NCI-H69 (cell line): Measurements from ENCODE around the gene CCDC158.
A peak's percentile ranks its signal among the peaks of the same experiment; 100 is the strongest.
"Not testable (repeated sequence)": the region's sequence is repeated elsewhere in the genome, so short reads cannot be mapped to it uniquely, and the experiment has no call there.

Experiments
- DNase-seq: peaks from one replicate; lab custom pipeline; 2025; lab: John Stamatoyannopoulos, UW

Gene CCDC158

DNA sequence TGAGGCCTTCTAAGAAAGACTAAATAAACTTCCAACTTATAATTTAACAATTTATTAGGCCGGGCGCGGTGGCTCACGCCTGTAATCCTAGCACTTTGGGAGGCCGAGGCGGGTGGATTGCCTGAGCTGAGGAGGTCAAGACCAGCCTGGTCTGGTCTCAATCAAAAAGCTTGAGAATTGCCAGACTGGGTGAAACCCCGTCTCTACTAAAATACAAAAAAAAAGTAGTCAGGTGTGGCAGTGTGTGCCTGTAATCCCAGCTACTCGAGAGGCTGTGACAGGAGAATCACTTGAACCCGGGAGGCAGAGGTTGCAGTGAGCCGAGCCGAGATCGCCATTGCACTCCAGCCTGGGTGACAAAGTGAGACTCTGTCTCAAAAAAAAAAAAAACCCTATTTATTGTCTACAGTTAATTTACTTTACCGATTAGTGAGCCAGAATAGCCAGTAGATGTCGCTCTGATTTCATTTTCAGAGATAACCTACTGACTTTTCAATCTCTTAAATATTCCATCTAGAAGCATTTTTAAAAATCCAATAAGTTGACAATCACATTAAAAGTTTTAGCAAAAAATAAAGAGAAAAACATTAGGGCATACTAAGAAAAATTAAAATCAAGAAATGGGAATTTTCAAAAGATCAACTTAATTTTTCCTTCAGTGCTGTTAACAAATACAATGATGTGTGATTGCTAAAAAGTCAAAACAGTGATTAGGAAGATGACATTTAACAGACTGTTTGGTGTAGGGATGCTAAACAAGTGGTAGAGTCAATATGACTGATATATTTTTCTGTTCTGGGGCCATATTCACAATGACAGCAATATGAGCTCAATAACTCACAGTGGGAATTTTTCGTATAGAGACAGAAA is 9.8 kb upstream of the CCDC158 start:
- peak; percentile 61 for DNase-seq

DNA sequence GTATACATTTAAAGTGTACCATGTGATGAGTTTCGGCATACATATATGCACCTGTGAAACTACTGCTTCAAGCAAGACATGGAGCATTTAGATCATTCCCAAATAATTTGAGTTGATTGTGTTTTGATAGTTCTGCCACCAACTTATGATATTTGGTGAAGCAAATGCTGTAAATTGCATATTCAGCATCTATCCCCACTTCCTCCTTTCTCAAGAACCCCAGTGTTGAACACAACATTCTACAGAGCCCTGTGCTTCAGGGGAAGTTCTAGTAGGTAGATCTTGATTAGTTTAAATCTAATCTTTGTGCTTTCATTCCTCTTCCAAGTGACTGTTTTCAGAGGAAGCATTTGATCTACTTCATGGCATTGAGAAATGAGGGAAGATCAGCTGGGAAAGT is 8.7 kb upstream of the CCDC158 start:
- DNase-seq, result no peak

DNA sequence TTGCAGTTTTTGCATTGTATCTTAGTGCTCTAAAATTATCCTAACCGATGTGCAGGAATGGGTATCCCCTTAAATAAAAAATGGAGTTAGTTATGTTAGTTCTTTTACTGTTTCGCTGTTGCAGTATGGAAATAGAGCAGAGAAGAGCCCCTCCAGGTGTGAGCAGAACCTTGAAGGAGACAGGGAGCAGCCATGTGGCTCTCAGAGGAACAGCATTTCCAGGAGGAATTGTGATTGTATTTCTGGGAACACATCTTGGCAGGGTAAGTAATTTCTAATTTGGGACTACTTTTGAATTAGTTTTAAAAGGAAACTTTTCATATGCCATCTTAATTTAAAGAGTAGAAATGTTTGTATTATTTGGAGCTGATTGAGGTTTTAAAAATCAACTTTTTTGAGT is 5.3 kb upstream of the CCDC158 start:
- DNase-seq, result peak; percentile 29

DNA sequence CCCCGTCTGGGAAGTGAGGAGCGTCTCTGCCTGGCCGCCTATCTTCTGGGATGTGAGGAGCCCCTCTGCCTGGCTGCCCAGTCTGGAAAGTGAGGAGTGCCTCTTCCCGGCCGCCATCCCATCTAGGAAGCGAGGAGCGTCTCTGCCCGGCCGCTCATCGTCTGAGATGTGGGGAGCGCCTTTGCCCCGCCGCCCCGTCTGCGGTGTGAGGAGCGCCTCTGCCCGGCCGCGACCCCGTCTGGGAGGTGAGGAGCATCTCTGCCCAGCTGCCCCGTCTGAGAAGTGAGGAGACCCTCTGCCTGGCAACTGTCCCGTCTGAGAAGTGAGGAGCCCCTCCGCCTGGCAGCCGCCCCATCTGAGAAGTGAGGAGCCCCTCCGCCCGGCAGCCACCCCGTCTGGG is 2.2 kb upstream of the CCDC158 start:
- not testable (repeated sequence) for DNase-seq

DNA sequence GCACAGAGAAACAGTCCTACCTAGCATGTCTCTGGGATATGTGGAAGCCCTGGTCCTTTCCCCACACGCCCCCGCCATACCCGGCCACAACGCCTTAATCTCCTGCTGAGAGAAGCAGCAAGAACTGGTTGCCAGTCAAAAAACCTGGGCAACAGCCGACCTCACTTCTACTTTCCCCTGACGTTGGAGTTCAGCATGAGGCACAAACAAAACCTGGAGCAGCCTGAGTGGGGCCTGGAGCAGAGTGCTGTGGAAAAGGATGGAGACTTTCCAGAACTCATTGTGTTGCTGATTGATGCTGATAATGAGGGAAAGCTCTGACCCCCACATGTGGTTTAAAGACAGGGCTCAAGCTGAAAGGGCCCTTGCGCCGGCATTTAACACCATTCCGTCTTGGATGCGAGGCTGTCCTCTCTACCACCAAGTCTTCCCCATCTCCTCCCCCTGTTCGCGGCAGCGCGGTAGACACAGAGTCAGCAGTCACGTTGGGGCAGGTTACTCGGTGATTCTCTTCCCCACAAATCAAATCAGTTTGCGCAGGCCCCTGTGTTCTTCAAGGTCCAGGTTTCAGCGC is 666 bp downstream of the CCDC158 start:
- peak; percentile 70 for DNase-seq

DNA sequence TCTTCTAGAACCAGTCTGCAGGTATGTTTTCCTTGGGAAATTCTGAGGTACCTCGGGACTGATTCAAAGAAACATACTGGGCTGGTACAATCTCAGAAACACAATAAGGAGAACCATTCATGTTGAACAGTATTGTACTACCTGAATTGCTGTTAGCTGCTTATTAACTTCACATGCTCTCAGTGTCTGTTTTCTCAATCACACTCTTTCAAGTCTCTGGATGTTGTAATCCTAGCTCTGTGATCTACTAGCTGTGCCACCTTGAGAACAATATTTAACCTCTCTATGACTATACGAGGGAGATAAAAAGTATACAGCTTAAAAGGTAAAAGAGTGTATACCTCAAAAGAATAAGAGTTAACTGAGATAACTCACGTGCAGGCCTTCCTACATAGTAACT is 10.3 kb downstream of the CCDC158 start:
- no peak for DNase-seq

DNA sequence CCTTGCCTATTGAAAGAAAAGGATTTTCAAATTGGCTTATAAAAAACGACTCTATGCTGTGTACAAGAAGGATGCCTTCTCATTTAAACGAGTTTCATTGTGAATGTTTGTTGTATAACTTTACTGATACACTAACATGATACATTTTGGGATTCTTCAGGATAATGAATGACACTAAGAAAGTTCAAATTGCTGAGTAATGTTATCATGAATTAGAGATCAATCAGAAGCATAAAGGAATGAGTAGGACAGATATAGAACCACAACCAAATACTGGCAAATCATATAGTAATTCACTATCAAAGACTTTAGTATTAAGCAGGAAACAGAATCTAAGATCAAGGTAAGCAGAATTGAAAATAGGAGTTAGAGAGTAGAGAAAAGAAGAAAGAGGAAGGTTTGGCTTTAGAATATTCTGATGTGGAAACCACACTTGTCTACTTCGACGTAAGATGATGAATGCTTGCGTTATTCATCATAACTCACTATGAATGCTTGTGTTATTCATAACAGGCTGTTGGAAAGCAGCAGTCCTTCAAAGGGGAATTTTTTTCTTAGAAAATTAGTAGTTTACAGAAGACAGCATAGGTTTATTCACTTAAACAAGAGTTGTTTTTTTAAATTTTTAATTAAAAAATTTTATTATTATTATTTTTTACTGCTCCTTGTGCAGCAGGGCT is 13.4 kb downstream of the CCDC158 start:
- no peak for DNase-seq

DNA sequence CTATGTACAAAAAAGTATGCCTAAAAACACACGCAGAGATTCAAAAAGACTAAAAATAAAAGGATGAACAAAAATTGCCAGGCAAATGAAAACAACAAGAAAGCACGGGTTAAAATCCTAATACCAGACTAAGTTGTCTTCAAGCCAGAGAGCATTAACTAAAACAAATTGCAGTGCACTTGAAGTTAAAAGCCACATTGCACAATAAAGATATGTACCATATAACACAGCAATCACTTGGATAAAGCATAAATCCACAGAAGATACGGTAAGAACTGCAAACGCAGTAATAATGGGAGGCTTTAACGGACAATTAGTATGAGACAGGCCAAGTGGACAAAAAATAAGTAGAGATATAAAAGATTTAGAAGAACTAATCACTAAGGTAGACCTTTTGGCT is 14.9 kb downstream of the CCDC158 start:
- no peak for DNase-seq

DNA sequence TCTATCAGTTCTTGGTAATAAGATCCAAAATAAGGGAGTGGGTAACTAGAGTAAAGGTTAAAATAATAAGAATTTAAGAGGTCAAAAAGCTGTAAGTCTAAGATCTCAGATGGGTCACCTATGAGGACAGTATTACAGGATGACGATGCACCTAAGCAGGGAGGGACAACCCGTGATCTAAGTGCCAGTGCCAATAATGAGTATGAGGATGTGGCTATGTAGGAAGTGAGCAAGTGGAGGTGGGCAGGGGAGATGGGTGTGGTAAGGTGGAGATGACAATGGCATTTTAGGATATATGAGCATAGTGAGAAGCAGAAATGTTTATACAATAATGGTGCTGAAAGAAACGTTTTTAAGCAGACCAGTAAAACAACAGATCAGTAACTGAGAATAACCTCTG is 19.3 kb downstream of the CCDC158 start:
- no peak for DNase-seq

DNA sequence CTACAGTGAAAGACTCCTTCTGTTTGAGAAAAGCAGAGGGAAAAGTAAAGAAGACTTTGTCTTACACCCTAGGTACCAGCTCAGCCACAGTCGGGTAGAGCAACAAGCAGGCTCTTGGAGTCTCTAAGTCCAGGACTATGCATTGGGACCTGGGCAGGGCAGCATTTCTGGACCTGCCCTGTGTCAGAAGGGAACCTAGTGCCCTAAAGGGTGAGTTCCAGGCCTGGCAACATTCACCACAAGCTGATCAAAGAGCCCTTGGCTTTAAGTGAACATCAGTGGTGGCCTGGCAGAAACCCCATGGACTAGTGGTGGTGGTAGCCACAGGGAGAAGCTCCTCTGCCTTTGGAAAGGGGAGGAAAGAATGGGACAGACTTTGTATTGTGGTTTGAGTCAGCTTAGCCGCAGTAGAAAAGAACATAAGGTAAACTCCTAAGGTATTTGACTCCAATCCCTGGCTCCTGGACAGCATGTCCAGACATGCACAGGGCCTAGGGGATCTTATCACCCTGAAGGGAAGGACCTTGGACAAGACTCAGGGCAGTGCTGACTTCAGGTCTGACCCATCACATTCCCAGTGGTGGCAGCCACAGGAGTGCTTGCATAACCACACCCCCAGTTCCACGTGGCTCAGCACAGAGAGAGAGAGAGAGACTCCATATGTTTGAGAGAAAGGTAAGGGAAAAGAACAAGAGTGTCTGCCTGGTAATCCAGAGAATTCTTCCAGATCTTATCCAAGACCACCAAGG is 32.6 kb downstream of the CCDC158 start:
- DNase-seq, result no peak

DNA sequence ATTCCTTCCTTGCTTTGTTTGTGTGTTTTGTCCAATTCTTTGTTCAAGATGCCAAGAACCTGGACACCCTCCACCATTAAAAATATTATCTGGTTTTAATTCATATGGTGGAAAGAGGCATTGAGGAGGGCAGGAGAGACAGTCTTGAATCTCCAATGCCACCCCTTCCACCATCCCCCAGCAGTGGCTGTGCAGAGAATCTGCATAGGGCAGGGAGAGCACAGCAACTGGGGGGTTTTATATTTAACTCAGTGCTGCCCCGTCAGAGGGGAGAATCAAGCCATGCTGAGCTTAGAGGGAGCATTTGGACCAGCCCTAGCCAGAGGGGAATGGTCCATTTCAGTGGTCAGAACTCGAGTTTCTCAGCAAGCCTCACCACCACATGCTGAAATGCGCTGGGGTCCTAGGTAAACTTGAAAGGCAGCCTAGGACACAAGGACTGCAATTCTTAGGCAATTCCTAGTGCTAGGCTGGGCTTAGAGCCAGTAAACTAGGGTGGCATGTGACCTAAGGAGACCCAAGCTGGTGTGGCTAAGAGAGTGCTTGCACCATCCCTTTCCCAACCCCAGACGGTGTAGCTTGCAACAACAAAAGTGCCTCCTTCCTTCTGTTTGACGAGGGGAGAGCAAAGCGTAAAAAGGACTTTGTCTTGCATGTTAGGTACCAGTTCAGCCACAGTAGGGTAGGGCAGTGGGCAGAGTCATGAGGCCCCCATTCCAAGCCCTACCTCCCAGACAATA is 34.2 kb downstream of the CCDC158 start:
- DNase-seq, result no peak

DNA sequence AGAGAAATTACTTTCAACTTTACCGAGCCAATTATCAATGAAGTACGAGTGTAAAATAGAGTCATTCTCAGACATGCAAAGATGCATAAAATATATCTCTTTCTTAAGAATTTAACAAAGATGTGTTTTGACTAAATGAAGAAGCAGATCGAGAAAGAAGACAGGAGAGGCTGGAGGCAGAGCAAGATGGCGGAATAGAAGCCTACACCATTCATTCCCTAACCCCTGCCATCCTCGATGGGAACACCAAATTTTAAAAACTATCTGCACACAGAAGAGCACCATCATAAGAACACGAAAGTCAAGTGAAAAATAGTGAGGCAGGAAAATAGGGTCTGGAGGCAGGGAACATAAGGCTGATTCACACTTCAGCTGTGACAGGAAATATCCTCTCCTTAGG is 35.0 kb downstream of the CCDC158 start:
- no peak for DNase-seq

DNA sequence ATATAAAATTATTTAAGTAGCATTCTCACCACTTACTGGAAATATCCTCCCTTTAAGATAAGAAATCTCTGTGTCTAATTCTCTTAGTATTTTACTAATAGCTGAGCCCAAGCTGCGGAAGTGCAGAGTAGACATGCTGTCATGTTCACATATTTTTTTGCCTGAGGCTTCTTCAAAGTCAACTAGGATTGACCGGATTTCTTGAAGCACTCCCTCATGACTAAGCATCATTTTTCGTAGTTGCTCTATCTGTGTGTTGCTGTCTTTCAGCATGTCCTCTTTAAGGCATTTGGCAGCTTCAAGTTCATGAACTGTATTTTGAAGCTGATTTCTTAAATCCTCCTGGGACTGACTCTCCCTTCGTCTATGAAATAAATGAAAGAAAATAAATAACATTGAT is 36.9 kb downstream of the CCDC158 start:
- no peak for DNase-seq

DNA sequence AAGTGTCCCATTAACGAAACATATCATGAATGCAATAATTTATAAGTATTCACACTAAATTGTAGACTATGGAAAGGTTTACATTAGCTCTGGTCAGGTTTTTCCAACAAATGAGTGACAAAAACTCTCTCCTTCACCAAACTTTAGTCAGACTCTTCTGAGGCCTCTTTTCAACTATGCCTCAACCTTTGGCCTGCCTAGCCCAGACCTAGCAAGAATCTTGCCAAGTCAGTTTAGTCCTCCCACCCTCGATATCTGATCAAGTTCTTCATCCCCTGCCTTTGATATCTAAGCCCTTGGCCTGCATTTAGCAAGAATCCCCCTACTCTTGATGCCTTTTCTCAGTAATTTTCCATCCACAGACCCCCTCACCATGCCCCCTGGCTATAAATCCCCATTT is 37.9 kb downstream of the CCDC158 start:
- DNase-seq, result no peak

DNA sequence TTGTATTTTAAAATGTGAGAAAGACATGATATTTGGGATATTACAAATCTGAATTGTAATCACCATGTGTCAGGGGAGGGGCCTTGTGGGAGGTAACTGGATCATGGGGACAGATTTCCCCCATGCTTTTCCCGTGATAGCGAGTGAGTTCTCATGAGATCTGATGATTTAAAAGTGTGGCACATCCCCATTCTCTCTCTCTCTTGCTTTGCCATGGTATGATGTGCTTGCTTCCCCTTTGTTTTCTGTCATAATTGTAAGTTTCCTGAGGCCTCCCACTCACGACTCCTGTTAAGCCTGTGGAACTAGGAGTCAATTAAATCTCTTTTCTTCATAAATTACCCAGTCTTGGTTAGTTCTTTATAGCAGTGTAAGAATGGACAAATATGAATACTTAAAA is 39.0 kb downstream of the CCDC158 start:
- DNase-seq, result no peak

DNA sequence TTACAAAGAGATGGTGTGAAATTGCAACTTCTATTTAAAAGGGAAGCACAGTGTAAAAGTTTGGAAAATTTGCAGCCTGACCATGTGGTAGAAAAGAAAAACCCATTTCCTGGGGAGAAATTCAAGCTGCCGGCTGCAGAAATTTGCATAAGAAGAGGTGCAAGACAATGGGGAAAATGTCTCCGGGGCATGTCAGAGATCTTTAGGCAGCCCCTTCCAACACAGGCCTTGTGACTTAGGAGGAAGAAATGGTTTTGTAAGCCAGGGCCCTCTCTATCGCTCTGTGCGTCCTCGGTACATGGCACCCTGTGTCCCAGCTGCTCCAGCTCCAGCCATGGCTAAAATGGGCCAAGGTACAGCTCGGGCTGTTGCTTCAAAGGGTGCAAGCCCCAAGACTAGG is 40.4 kb downstream of the CCDC158 start:
- no peak for DNase-seq

DNA sequence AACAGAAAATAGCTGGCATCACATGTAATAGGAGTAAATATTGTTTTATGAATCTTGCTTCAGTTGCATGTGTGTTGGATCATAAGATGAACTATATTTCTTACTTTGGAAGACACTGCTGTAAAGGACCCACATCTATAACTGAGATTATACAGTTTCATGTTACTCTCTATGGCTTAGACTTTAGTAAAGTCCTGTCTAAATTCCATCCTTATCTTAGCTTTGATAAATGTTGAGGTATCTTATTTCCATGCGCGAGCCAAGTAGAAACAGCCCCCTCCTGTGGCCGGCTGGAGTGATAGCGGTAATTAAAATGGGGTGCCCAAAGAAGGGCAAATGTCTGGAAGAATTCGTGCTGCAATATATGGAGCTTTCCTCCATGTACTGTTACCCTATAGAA is 43.0 kb downstream of the CCDC158 start:
- peak; percentile 62 for DNase-seq

DNA sequence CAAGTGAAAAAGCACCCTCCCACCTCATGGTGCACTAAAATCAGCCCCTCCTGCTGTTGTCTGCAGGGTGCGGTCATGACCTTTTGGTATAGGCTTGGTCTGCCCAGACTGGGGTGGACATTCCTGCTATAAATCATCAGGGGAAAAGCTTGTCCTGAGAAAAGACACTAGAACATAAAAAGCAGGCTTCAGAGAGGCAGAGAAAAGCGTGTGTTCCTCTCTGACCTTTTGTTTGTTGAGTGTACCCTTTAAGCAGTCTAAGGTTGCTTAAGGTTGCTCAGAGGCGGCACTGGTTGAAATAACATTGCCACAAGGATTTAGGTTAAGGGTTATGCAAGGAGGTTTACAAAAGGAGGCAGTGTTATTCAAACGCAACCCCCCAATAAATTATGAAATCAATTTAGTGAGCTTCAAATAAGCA is 43.5 kb downstream of the CCDC158 start:
- peak; percentile 89 for DNase-seq

DNA sequence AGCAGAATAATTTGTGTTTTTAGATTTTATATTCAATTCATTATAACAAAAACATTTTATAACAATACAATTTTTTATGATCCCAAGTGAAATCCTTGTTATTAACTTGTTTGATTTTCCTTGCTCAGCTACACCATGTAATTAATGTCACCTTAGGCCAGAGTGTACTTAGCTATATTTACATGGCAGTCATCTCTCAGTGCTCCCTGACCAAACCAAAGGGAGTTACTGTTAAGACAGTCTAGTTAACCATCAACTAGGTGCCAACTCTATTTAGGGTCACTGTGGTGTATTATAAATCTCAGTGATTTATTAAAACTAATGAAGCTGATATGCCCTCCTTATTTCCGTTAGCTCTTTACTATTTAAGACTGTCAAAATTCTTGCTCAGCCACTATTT is 44.4 kb downstream of the CCDC158 start:
- peak; percentile 89 for DNase-seq

DNA sequence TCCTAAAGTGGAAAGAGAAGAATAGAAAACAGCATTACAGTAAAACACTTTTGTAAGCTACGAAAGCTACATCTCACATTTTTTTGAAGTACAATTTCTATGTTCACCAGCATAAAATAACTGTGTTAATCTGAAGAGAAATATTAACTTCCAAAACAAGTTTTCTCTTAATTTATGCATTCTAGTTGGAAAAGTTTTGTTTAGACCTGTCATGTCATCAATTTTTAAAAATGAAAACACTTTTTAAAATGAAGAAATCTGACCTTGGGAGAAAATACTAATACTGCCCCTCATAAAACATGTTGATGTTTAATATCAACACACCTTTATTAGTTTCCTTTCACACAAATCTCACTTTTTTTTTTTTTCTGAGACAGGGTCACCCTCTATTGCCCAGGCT is 45.2 kb downstream of the CCDC158 start:
- DNase-seq, result no peak

DNA sequence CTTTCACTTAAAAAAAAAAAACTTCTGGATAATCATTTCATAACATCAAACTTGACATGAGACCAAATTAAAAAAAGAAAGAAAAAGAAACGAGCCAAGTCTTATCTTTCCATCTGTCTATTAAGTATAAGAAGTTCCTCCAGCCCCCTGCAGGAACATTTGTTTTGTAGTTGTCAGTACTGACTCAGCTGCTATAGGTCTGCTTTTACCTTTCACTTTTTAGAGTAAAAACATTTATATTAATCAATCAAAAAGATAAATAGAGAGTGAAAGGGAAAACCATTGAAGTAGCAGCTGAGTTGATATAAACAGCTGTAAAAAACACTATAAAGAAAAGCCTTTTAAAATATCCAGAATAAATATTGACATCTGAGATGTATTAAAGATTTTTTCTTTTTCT is 46.1 kb downstream of the CCDC158 start:
- peak; percentile 45 for DNase-seq
